Loucy (cell line): ENCODE measurements around the gene UBE2O.
A peak's percentile ranks its signal among the peaks of the same experiment; 100 is the strongest.

Experiments used
- H2AFZ ChIP-seq: fragments of 200-600 bp; sonication (generic); 2 replicates; pipeline ENCODE4 v1.6.0; 2016; ENCODE audit warnings: antibody characterized with exemption, mild to moderate bottlenecking, low read length, moderate library complexity
- H3F3A ChIP-seq: fragments of 200-600 bp; 2 replicates; pipeline ENCODE4 v1.6.0; 2016; ENCODE audit warnings: antibody characterized with exemption, low read depth, mild to moderate bottlenecking
- H3K27me3 ChIP-seq: fragments of 200-600 bp; sonication (generic); 2 replicates; pipeline ENCODE4 v1.6.1; 2014; ENCODE audit warnings: low read length, mild to moderate bottlenecking; ENCODE audit not compliant: insufficient read depth, poor library complexity, severe bottlenecking
- H3K36me3 ChIP-seq: fragments of 200-600 bp; sonication (generic); 2 replicates; pipeline ENCODE4 v1.6.1; 2016; ENCODE audit warnings: low read length; ENCODE audit not compliant: insufficient read depth
- H3K4me1 ChIP-seq: fragments of 200-600 bp; sonication (generic); 2 replicates; pipeline ENCODE4 v1.5.1; 2014; ENCODE audit warnings: low read length, mild to moderate bottlenecking; ENCODE audit not compliant: insufficient read depth, poor library complexity, severe bottlenecking
- H3K4me2 ChIP-seq: fragments of 200-600 bp; sonication (generic); 2 replicates; pipeline ENCODE4 v1.6.0; 2014; ENCODE audit warnings: antibody characterized with exemption, low read length, low read depth, mild to moderate bottlenecking; ENCODE audit not compliant: poor library complexity, severe bottlenecking
- H3K4me3 ChIP-seq: fragments of 200-600 bp; sonication (generic); 2 replicates; pipeline ENCODE4 v1.5.1; 2014; ENCODE audit warnings: low read length, mild to moderate bottlenecking, mixed read lengths; ENCODE audit not compliant: poor library complexity, severe bottlenecking
- H3K79me2 ChIP-seq: fragments of 200-600 bp; sonication (generic); 2 replicates; pipeline ENCODE4 v1.6.1; 2014; ENCODE audit warnings: low read length; ENCODE audit not compliant: insufficient read depth
- H3K9ac ChIP-seq: fragments of 200-600 bp; sonication (generic); 2 replicates; pipeline ENCODE4 v1.6.0; 2014; ENCODE audit warnings: mild to moderate bottlenecking, low read depth, low read length, moderate library complexity; ENCODE audit not compliant: poor library complexity, severe bottlenecking
- H3K9me2 ChIP-seq: fragments of 200-600 bp; sonication (generic); replicated peaks from 2 replicates; pipeline ENCODE4 v1.6.1; 2016; ENCODE audit warnings: low read depth, low read length, mixed read lengths
- H3K9me3 ChIP-seq: fragments of 200-600 bp; sonication (generic); 2 replicates; pipeline ENCODE4 v1.6.1; 2014; ENCODE audit warnings: mild to moderate bottlenecking, antibody characterized with exemption, low read length, low read depth; ENCODE audit not compliant: insufficient read depth
- H4K20me1 ChIP-seq: fragments of 200-600 bp; sonication (generic); 2 replicates; pipeline ENCODE4 v1.6.0; 2014; ENCODE audit warnings: antibody characterized with exemption, low read length, mild to moderate bottlenecking; ENCODE audit not compliant: insufficient read depth, poor library complexity, severe bottlenecking
- CTCF ChIP-seq: fragments of 200-600 bp; sonication (generic); conservative IDR thresholded peaks from 2 replicates; pipeline ENCODE4 v1.5.1; 2014; ENCODE audit warnings: mild to moderate bottlenecking, antibody characterized with exemption, low read length
- EZH2phosphoT487 ChIP-seq: fragments of 200-600 bp; IDR thresholded peaks from 2 replicates; pipeline ENCODE4 v1.6.1; 2018; ENCODE audit warnings: antibody characterized with exemption, mild to moderate bottlenecking, moderate library complexity, borderline replicate concordance

Gene UBE2O

GRCh38 chr17:76492989-76493501 lies 40.1 kb upstream of the UBE2O start:
- TF ChIP-seq EZH2phosphoT487 (no peak), CTCF (no peak)
- H3K4me1 ChIP-seq, result peaks cover 19% of the 10 kb centered on the region
- H3K4me3 ChIP-seq, result peak overlapping the region; percentile 17
- no peaks in the 10 kb centered on the region for H3K27me3 ChIP-seq
- H3K36me3 ChIP-seq, result no peaks in the 10 kb centered on the region
- H2AFZ ChIP-seq, result peak overlapping the region; percentile 68; the same call in 1 of the 2 replicates
- no peaks in the 10 kb centered on the region for H3F3A ChIP-seq
- H3K9me3 ChIP-seq, result no peaks in the 10 kb centered on the region
- no peaks in the 10 kb centered on the region for H3K79me2 ChIP-seq
- H3K9me2 ChIP-seq, result no peaks in the 10 kb centered on the region
- H3K4me2 ChIP-seq, result peak overlapping the region; percentile 60
- H4K20me1 ChIP-seq, result no peaks in the 10 kb centered on the region
- peak overlapping the region; percentile 49 for H3K9ac ChIP-seq

GRCh38 chr17:76492123-76492988 lies 39.4 kb upstream of the UBE2O start:
- no peaks in the 10 kb centered on the region for H3K27me3 ChIP-seq
- H3K4me2 ChIP-seq, result peak overlapping the region; percentile 60
- H3F3A ChIP-seq, result no peaks in the 10 kb centered on the region
- H3K9ac ChIP-seq, result peak overlapping the region; percentile 49
- no peaks in the 10 kb centered on the region for H3K36me3 ChIP-seq
- peak overlapping the region; percentile 17 for H3K4me3 ChIP-seq
- no peaks in the 10 kb centered on the region for H3K9me2 ChIP-seq
- H2AFZ ChIP-seq, result peak overlapping the region; percentile 68; the same call in 1 of the 2 replicates
- TF ChIP-seq EZH2phosphoT487 (no peak), CTCF (no peak)
- no peaks in the 10 kb centered on the region for H3K9me3 ChIP-seq
- no peaks in the 10 kb centered on the region for H3K79me2 ChIP-seq
- H3K4me1 ChIP-seq, result peaks cover 19% of the 10 kb centered on the region
- no peaks in the 10 kb centered on the region for H4K20me1 ChIP-seq

- H4K20me1 ChIP-seq, result no peaks in the 10 kb centered on the region
- H2AFZ ChIP-seq, result no peak overlapping the region
- no peak overlapping the region for H3K4me3 ChIP-seq
- H3K4me2 ChIP-seq, result no peak overlapping the region
- H3K79me2 ChIP-seq, result no peaks in the 10 kb centered on the region
- no peaks in the 10 kb centered on the region for H3K9me2 ChIP-seq
- TF ChIP-seq CTCF (no peak), EZH2phosphoT487 (no peak)
- H3K27me3 ChIP-seq, result no peaks in the 10 kb centered on the region
- no peaks in the 10 kb centered on the region for H3F3A ChIP-seq
- H3K36me3 ChIP-seq, result no peaks in the 10 kb centered on the region
- H3K4me1 ChIP-seq, result peaks cover 19% of the 10 kb centered on the region
- no peaks in the 10 kb centered on the region for H3K9me3 ChIP-seq
- H3K9ac ChIP-seq, result no peak overlapping the region
Observed at GRCh38 chr17:76491271-76492122, 38.5 kb upstream of the UBE2O start.
